ENCODE measurements around the gene LRIG1. TPM values are rescaled to one million over a fixed set of nuclear protein-coding genes. Genes with fewer than 3 reads are reported as not detected.

The LRIG1 gene
- total and polyA plus RNA-seq, 2 experiments from 2014 or later: 8.2 to 13.3 TPM

- no peak overlapping the region for H3K27ac ChIP-seq
- no peak for DNase-seq (ENCODE audit: low spot score)
- peaks cover 10% of the 10 kb centered on the region for H3K4me1 ChIP-seq (ENCODE audit: insufficient read depth)
- H3K9me2 ChIP-seq (replicated peaks; ENCODE audit: insufficient read depth): no peaks in the 10 kb centered on the region
- H3K4me3 ChIP-seq: no peak overlapping the region
- no peak overlapping the region for H2AFZ ChIP-seq
- no peaks in the 10 kb centered on the region for H3K9me3 ChIP-seq (ENCODE audit: low read depth)
- no peak for TF ChIP-seq EZH2phosphoT487 (IDR thresholded peaks at IDR 0.05; ENCODE audit: low read depth, severe bottlenecking, unreplicated experiment)
- TF ChIP-seq EZH2 (IDR thresholded peaks at IDR 0.05; ENCODE audit: borderline replicate concordance): no peak
- TF ChIP-seq, protein P1, sequence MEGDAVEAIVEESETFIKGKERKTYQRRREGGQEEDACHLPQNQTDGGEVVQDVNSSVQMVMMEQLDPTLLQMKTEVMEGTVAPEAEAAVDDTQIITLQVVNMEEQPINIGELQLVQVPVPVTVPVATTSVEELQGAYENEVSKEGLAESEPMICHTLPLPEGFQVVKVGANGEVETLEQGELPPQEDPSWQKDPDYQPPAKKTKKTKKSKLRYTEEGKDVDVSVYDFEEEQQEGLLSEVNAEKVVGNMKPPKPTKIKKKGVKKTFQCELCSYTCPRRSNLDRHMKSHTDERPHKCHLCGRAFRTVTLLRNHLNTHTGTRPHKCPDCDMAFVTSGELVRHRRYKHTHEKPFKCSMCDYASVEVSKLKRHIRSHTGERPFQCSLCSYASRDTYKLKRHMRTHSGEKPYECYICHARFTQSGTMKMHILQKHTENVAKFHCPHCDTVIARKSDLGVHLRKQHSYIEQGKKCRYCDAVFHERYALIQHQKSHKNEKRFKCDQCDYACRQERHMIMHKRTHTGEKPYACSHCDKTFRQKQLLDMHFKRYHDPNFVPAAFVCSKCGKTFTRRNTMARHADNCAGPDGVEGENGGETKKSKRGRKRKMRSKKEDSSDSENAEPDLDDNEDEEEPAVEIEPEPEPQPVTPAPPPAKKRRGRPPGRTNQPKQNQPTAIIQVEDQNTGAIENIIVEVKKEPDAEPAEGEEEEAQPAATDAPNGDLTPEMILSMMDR (IDR thresholded peaks at IDR 0.05; ENCODE audit: poor library complexity): no peak
- no peaks in the 10 kb centered on the region for H4K20me1 ChIP-seq (ENCODE audit: insufficient read depth, poor library complexity, severe bottlenecking)
- 89% methylated on average over 1 of the region's 1 CpG for WGBS (ENCODE audit: low lambda C conversion rate, missing lambda C conversion rate)
- H3K4me2 ChIP-seq: no peak overlapping the region
- H3K27me3 ChIP-seq: no peaks in the 10 kb centered on the region
- H3K36me3 ChIP-seq (replicated peaks; ENCODE audit: insufficient read depth, low read depth): no peaks in the 10 kb centered on the region
- H3K79me2 ChIP-seq: no peaks in the 10 kb centered on the region
Observed at GRCh38 chr3:66355997-66356396, 144.8 kb downstream of the LRIG1 start.

DNA sequence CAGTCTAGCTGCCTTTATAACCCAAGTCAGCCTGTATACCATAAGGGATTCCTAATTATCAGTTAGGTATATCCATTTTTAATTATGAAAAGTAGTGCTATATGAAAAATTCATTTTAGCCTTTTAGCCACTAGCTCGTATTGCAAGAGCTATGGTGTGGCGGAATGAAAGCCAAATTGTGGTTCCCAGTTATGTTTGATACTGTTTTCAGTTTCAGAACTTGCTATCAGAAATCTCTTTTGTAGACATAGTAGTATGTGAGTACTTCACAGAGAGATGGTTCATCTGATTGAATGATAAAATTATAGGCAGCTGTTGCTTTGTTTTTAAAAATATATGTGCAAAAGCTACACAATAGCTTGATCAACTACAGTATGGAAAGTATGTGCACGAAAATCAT lies 145.4 kb downstream of the LRIG1 start:
- Histone ChIP-seq H3K4me1 (ENCODE audit: insufficient read depth) (peaks cover 10% of the 10 kb centered on the region), H4K20me1 (ENCODE audit: insufficient read depth, poor library complexity, severe bottlenecking) (no peaks in the 10 kb centered on the region), H3K4me2 (no peak overlapping the region), H3K27ac (no peak overlapping the region), H3K4me3 (no peak overlapping the region), H3K79me2 (no peaks in the 10 kb centered on the region), H3K36me3 (replicated peaks; ENCODE audit: insufficient read depth, low read depth) (no peaks in the 10 kb centered on the region), H3K9me2 (replicated peaks; ENCODE audit: insufficient read depth) (no peaks in the 10 kb centered on the region), H3K27me3 (no peaks in the 10 kb centered on the region), H2AFZ (no peak overlapping the region), H3K9me3 (ENCODE audit: low read depth) (no peaks in the 10 kb centered on the region)
- TF ChIP-seq, protein P1 (IDR thresholded peaks at IDR 0.05; ENCODE audit: poor library complexity): no peak
- TF ChIP-seq EZH2phosphoT487 (IDR thresholded peaks at IDR 0.05; ENCODE audit: low read depth, severe bottlenecking, unreplicated experiment) (no peak), EZH2 (IDR thresholded peaks at IDR 0.05; ENCODE audit: borderline replicate concordance) (no peak)
- no peak for DNase-seq (ENCODE audit: low spot score)
- WGBS (ENCODE audit: low lambda C conversion rate, missing lambda C conversion rate): 96% methylated on average over 3 of the region's 3 CpGs

DNA sequence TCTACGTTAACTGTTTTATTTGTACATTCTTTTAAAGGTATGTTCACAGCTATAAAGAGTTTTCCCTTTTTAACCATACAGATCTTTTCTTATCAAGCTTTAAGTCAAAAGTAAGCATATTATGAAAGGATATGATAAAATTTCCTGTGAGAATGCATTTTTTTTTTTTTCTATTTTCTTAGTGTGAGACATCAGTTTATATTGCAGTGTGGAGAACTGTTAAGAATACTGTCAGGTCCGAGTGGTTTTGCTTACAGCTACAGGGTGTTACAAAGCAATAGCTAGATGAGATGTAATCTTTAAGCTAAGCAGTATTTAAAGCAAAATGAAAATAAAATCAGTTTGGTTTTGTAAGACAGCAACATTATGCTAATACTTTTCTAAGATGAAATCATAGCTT lies 146.8 kb downstream of the LRIG1 start:
- 40% methylated on average over 2 of the region's 2 CpGs for WGBS (ENCODE audit: low lambda C conversion rate, missing lambda C conversion rate)
- no peak for DNase-seq (ENCODE audit: low spot score)
- TF ChIP-seq, protein P1 (IDR thresholded peaks at IDR 0.05; ENCODE audit: poor library complexity): no peak
- TF ChIP-seq EZH2 (IDR thresholded peaks at IDR 0.05; ENCODE audit: borderline replicate concordance) (no peak), EZH2phosphoT487 (IDR thresholded peaks at IDR 0.05; ENCODE audit: low read depth, severe bottlenecking, unreplicated experiment) (no peak)

DNA sequence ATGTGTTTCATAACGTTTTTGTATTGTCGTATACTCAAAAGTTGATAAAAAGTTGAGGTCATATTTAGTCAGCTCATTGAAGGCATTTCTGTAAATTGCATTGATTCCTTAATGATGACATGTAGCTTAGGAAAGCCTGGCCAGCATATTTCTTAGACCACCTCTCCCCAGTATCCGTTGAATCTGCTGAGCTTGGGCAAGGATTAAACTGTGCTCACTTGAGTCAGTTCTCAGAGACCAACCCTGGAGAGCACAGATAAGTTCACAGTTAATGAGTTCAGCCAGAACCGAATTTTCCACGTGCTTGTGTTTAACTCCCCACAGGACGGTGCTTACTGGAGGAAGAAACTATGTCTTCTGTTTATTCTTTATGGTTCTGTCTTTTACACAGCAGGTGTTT lies 147.3 kb downstream of the LRIG1 start:
- Histone ChIP-seq H3K4me1 (ENCODE audit: insufficient read depth) (peaks cover 10% of the 10 kb centered on the region), H3K9me3 (ENCODE audit: low read depth) (no peaks in the 10 kb centered on the region), H3K79me2 (no peaks in the 10 kb centered on the region), H3K4me2 (peak overlapping the region; percentile 32), H3K27ac (peak overlapping the region; percentile 15), H3K27me3 (no peaks in the 10 kb centered on the region), H3K36me3 (replicated peaks; ENCODE audit: insufficient read depth, low read depth) (no peaks in the 10 kb centered on the region), H3K4me3 (no peak overlapping the region), H2AFZ (no peak overlapping the region), H3K9me2 (replicated peaks; ENCODE audit: insufficient read depth) (no peaks in the 10 kb centered on the region), H4K20me1 (ENCODE audit: insufficient read depth, poor library complexity, severe bottlenecking) (no peaks in the 10 kb centered on the region)
- DNase-seq (ENCODE audit: low spot score): peak; percentile 38
- TF ChIP-seq EZH2 (IDR thresholded peaks at IDR 0.05; ENCODE audit: borderline replicate concordance): no peak
- TF ChIP-seq, protein P1 (IDR thresholded peaks at IDR 0.05; ENCODE audit: poor library complexity): no peak
- no peak for TF ChIP-seq EZH2phosphoT487 (IDR thresholded peaks at IDR 0.05; ENCODE audit: low read depth, severe bottlenecking, unreplicated experiment)
- 40% methylated on average over 6 of the region's 6 CpGs for whole genome bisulfite sequencing (ENCODE audit: low lambda C conversion rate, missing lambda C conversion rate)

More for the DNA sequence above, 146.8 kb downstream of the LRIG1 start:
- Histone ChIP-seq H3K27ac (peak overlapping the region; percentile 15), H3K4me2 (peak overlapping the region; percentile 32), H4K20me1 (ENCODE audit: insufficient read depth, poor library complexity, severe bottlenecking) (no peaks in the 10 kb centered on the region), H3K36me3 (replicated peaks; ENCODE audit: insufficient read depth, low read depth) (no peaks in the 10 kb centered on the region), H2AFZ (no peak overlapping the region), H3K4me1 (ENCODE audit: insufficient read depth) (peaks cover 10% of the 10 kb centered on the region), H3K4me3 (no peak overlapping the region), H3K27me3 (no peaks in the 10 kb centered on the region), H3K9me3 (ENCODE audit: low read depth) (no peaks in the 10 kb centered on the region), H3K9me2 (replicated peaks; ENCODE audit: insufficient read depth) (no peaks in the 10 kb centered on the region), H3K79me2 (no peaks in the 10 kb centered on the region)
